Right lobe of liver (tissue), 4 donors: ENCODE results near the gene ABLIM2.

Source experiments
- CTCF ChIP-seq, 4 donors: fragments of 200-600 bp in 3 of 4; fragments of 450-650 bp in 1 of 4; IDR thresholded peaks; one replicate each; pipeline versions ENCODE4 v1.5.1 to v1.8.0; 2016 to 2022; ENCODE audit warnings: antibody characterized with exemption in 4 of 4, mild to moderate bottlenecking in 2 of 4
- POLR2A ChIP-seq: fragments of 450-650 bp; IDR thresholded peaks from one replicate; pipeline ENCODE4 v1.6.1; 2017; ENCODE audit warnings: antibody characterized with exemption, mild to moderate bottlenecking
- donor health status: DM: no; HTN: no; CAD: no.
- donor health status: DM: no; HTN: no; CAD: no.
- donor health status: DM: no; HTN: yes; CAD: no.

GRCh38 chr4:8184061-8184460 lies 25.4 kb upstream of the ABLIM2 start:
- no peak for TF ChIP-seq POLR2A
- no peak for TF ChIP-seq CTCF (IDR thresholded peaks at IDR 0.05)
